HG02970 (cell line): ENCODE measurements around the gene IFT172.
"Not testable (repeated sequence)": the region's sequence is repeated elsewhere in the genome, so short reads cannot be mapped to it uniquely, and the experiment has no call there.

ENCODE experiments used
- ATAC-seq: cut with Tn5 transposase; IDR thresholded peaks from one replicate; pipeline ENCODE4 v1.9.1; 2021; ENCODE audit warnings: mild to moderate bottlenecking, moderate library complexity, moderate number of reproducible peaks; ENCODE audit not compliant: unreplicated experiment, low FRiP score

IFT172 gene

DNA sequence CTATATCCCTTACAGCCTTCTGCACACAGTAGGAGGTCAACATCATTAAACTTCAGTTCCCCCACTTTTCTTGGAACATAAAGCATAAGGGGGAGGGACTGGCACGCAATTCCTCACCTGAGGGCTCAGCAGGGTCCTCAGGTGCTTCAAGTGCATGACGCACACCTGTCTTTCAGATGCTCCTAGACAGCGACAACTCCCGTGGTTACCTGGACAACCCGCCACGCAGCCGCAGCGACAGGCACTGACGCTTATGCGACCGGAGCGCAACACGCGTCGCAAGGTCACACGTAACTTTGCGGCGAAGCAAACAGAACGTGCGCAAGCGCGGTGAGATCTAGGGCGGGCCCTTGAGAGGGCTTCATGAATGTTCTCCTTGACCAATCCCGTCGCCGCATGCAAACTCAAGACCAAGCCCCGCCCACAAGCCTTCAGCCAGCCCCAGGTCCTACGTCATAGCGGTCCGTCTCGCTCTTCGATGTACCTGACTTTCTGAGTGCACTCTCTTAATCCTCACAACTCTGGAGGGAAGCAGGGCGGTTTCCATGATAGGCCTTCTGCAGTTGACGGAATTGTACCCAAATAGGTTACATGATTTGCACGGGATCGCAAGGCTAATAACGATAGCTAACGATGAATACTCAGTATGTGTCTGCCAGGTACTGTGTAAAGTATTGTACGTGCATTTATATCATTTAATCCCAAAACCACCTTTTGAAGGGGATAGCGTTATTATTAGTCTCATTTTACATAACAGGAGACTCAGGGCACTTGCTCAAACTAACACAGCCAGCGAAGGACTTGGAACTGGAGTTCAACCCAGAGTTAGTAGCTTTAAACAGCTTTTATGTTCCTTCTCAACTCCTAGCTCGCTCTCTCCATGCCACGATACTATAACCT lies at the start of gene IFT172:
Gene IFT172 (minus strand): TSS at position 246 of the 900 bp plus-strand sequence. CDS start 90 bp downstream, at position 156.
- peak; percentile 94 for ATAC-seq

DNA sequence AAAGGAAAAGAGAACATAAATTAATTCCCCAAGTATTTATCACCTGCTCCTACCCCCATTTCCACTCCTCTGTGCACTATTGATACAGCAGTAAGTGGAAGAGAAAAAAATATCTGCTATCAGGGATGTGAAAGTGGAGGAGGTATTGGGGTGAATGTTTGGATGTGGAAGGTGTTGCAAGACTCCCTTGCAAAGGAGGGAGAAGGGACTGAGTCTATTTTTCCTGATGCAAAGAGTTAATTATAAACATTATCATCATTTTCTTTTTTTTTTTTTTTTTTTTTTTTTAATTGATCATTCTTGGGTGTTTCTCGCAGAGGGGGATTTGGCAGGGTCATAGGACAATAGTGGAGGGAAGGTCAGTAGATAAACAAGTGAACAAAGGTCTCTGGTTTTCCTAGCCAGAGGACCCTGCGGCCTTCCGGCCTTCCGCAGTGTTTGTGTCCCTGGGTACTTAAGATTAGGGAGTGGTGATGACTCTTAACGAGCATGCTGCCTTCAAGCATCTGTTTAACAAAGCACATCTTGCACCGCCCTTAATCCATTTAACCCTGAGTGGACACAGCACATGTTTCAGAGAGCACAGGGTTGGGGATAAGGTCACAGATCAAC lies 49.4 kb upstream of the IFT172 start:
- not testable (repeated sequence) for ATAC-seq

DNA sequence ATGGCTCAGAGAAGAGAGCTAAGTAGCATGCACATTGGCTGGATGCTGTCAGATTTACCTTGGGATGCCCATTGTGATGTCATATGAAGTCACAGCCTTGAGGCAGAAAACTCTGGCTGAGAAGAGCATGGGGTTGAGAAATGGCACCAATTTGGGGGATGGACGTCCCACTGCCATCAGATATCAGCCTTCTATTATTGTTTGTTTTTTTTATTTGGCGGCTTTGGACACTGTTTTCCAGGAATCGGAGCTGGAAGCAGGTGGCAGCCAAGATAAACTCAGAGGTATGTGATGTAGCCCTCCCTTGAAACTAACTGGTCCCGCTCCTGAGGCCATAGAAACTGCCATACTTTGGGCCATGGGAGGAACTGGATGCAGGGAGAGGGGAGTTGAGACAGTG lies 47.7 kb upstream of the IFT172 start:
- no peak for ATAC-seq

- no peak for ATAC-seq
These were observed 42.4 kb upstream of the IFT172 start for GRCh38 chr2:27531983-27532382.

- ATAC-seq, result no peak
These were observed 37.6 kb upstream of the IFT172 start for GRCh38 chr2:27527182-27527581.

DNA sequence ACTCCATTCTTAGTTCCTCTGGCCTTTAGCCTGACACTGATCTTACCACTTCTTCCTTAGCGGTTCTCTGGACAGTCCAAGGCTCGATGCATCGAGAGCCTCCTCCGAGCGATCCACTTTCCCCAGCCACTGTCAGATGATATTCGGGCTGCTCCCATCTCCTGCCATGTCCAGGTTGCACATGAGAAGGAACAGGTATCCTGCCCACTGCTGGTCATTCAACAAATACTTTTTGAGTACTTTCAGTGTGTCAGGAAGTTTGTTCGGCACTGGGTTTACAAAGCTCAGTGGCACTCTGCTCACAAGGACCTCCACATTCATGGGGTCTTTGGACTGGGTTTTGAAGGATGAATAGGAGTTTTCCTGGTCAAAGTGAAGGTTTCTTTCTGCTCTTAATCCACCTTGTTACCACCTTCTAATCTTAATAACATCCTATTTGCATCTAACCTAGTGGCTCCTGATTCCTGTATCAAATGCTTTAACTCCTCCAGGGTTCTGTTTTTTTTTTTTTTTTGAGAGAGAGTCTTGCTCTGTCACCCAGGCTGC lies 32.9 kb upstream of the IFT172 start:
- ATAC-seq, result no peak

GRCh38 chr2:27520316-27520715 lies 30.8 kb upstream of the IFT172 start:
- no peak for ATAC-seq

GRCh38 chr2:27518782-27519113 lies 29.2 kb upstream of the IFT172 start:
- ATAC-seq, result no peak

- no peak for ATAC-seq
These were observed 28.7 kb upstream of the IFT172 start for GRCh38 chr2:27518113-27518781.

GRCh38 chr2:27509326-27509725 lies 19.8 kb upstream of the IFT172 start:
- ATAC-seq, result no peak

DNA sequence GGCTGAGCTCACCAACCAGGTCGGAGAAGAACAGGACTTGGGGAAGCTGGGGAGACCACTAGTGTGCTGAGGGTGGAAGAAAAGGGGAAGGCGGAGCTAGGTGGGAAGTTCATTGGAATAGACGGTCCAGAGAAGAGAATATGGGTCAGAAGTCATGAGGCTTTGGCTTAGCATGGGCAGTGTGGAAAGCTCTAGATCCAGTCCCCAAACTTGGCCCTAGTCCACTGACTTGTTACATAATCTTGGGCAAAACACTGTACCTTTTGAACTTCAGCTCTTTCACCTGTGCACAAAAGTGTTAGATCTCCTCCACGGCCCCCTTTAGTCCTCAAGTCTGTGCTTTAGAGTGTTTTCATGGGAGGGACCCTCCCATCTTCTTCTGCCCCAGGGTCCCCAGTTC lies 17.8 kb upstream of the IFT172 start:
- ATAC-seq, result no peak

GRCh38 chr2:27506587-27506986 lies 17.0 kb upstream of the IFT172 start:
- no peak for ATAC-seq

GRCh38 chr2:27502142-27502541 lies 12.6 kb upstream of the IFT172 start:
- no peak for ATAC-seq

DNA sequence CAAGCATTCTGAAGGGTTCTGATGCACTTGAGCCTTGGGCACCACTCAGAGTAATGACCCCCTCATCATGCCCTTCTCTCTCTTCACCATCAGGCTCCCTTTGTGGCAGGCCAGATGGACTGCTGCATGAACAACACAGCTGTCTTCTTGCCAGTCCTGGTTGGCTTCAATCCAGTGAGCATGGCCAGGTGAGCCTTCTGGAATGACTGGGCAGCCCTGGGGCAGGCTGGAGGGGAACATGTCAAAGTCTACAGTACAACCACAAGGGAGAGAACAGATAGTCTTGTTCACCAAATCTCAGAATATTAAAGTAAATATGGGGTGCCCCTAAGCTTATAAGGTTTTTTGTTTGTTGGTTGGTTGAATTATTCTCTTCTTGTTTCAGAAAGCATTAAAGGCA lies 11.5 kb upstream of the IFT172 start:
- no peak for ATAC-seq

DNA sequence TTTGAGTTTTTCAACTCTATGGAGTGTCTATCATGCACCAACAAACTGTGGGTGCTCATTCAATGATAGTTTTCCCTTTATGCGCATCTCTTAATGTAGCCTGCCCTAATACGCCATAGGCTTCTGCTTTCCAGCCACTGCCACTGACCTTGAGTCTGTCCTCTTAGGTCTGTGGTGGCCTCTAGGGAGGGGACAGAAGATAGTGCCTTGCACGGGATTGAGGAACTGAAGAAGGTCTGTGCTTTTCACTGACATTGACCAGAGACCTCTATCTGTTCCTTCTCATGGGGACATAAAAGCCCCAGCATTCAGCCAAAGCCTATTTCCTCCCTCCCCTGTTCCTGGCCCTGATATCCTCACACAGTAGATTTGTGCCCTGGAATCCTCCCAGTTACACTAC lies 9.4 kb upstream of the IFT172 start:
- no peak for ATAC-seq

- no peak for ATAC-seq
These were observed 7.7 kb upstream of the IFT172 start for GRCh38 chr2:27497288-27497627.

DNA sequence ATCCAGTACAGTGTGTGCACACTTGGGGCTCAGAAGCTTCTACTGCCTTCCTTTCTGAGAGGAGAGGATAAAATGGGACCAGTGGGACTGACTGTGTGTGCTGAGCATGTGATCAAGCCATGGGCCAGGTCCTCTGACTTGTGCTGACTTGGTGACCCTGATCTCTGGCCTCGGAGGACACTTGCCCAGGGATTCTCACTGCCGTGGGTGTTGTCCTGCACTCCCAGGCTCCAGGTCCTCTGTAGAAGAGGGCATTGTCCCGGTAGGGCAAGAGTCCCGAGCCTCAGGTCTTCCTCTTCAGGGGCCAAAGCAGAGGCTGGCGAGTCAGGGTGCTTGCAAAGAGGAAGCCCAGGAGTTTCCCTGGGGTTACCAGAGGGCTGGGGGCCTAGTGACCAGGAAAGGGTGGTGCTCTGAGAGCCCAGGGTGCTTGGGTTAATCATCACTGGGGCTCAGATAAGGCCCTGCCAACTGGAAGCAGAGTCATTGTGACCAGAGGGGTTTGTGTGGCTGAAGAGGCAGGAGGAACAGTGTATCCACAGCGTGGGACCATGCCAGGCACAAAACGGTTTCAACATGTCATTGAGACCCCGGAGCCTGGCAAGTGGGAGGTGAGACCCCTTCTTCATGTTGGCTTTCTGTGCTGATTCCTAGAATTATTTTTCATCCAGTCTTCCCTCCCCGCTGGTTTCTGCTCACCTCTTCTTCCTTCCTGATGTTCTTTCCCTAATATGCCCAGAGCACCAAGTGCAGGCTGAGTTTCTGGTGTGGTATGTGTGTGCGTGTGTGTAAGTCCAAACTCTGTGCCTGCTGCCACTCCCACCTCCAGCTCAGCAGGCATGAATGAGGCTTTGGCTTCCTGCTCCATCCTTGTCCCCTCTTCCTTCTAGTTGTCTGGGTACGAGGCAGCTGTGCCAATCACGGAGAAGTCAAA lies 7.1 kb upstream of the IFT172 start, which contains the start of gene GCKR:
Gene GCKR (plus strand): TSS at position 483 of the 931 bp plus-strand sequence. CDS start 66 bp downstream, at position 549.
- ATAC-seq, result no peak

- no peak for ATAC-seq
These were observed 6.4 kb upstream of the IFT172 start for GRCh38 chr2:27495840-27496356.

DNA sequence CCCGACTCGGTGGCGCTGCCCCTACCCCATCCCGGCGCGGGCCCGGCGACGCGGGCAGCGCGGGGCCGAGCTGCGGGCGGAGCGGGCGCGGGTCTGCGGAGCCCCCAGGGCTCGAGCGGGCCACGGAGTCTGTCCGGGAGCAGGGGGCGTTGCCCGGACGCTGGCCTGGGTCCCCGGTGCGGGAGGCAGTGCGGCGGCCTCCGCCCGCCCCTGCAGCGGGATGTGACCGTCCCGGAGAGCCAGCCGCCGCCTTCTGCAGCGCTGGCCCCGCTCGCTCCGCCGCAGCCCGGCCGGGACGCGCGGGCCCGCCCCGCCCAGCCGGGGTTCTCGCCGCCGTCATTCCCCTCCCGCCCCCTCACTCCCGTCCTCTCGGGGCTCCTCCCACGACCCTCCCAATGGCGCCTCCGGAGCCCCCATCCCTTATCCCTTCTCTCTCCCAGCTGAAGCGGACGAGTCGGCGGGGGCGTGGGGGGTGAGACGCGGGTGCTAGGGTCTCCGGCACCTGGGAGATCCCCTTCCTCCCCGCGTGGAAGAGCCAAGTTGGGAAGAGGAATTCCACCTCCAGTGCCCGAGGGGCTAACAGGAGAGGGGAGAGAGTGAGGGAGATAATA lies 5.5 kb upstream of the IFT172 start, which contains the start of gene FNDC4:
Gene FNDC4 (minus strand): TSS at position 257 of the 611 bp plus-strand sequence. CDS start 521 bp downstream, outside the sequence.
- no peak for ATAC-seq
